Smooth muscle cell (in vitro differentiated cells): Measurements from ENCODE around the gene IGF2BP2. TPM values are rescaled to one million over a fixed set of nuclear protein-coding genes. Genes with fewer than 3 reads are reported as not detected.
"Not testable (repeated sequence)": the region's sequence is repeated elsewhere in the genome, so short reads cannot be mapped to it uniquely, and the experiment has no call there.

Experiments used
- DNase-seq: peaks from one replicate; lab custom pipeline; 2025; ENCODE audit not compliant: unreplicated experiment; lab: John Stamatoyannopoulos, UW
- H2AFZ ChIP-seq: fragments of 200-600 bp; sonication (generic); 2 replicates; pipeline ENCODE4 v1.6.0; 2016; ENCODE audit warnings: antibody characterized with exemption, low read depth, mild to moderate bottlenecking
- H3F3A ChIP-seq: fragments of 200-600 bp; sonication (generic); 2 replicates; pipeline ENCODE4 v1.6.0; 2017; ENCODE audit warnings: antibody characterized with exemption, low read depth
- H3K27ac ChIP-seq: fragments of 200-600 bp; sonication (generic); 2 replicates; pipeline ENCODE4 v1.5.1; 2016; ENCODE audit warnings: low read depth, mild to moderate bottlenecking
- H3K27me3 ChIP-seq: fragments of 200-600 bp; sonication (generic); 2 replicates; pipeline ENCODE4 v1.6.1; 2016; ENCODE audit warnings: low read depth, mild to moderate bottlenecking
- H3K36me3 ChIP-seq: fragments of 200-600 bp; sonication (generic); 2 replicates; pipeline ENCODE4 v1.5.1; 2016; ENCODE audit warnings: low read depth
- H3K4me1 ChIP-seq: fragments of 200-600 bp; sonication (generic); 2 replicates; pipeline ENCODE4 v1.5.1; 2016; ENCODE audit warnings: low read depth
- H3K4me2 ChIP-seq: fragments of 200-600 bp; sonication (generic); 2 replicates; pipeline ENCODE4 v1.6.0; 2016; ENCODE audit warnings: mild to moderate bottlenecking
- H3K4me3 ChIP-seq: fragments of 200-600 bp; sonication (generic); 2 replicates; pipeline ENCODE4 v1.5.1; 2016; ENCODE audit warnings: mild to moderate bottlenecking
- H3K79me2 ChIP-seq: fragments of 200-600 bp; sonication (generic); 2 replicates; pipeline ENCODE4 v1.6.0; 2016; ENCODE audit warnings: low read depth, mild to moderate bottlenecking
- H3K9ac ChIP-seq: fragments of 200-600 bp; sonication (generic); 2 replicates; pipeline ENCODE4 v1.6.0; 2016; ENCODE audit warnings: low read depth
- H3K9me3 ChIP-seq: fragments of 200-600 bp; sonication (generic); replicated peaks from 2 replicates; pipeline ENCODE4 v1.5.1; 2016; ENCODE audit warnings: low read depth
- H4K20me1 ChIP-seq: fragments of 200-600 bp; sonication (generic); 2 replicates; pipeline ENCODE4 v1.6.0; 2016; ENCODE audit warnings: low read depth
- CTCF ChIP-seq: fragments of 200-600 bp; sonication (generic); IDR thresholded peaks from 2 replicates; pipeline ENCODE4 v1.5.1; 2017; ENCODE audit warnings: borderline replicate concordance, mild to moderate bottlenecking, antibody characterized with exemption; ENCODE audit not compliant: insufficient read depth, poor library complexity, severe bottlenecking
- WGBS: methylation state at CpG from one replicate; pipeline ENCODE4 v1.1.7; 2016; ENCODE audit warnings: low lambda C conversion rate; 5-methylcytosine and 5-hydroxymethylcytosine counted together
- polyA plus RNA-seq: library from polyadenylated mRNA; unstranded; fragments of >200 nt; fragmentation: Nextera tagmentation; extraction: Ambion mirVana; gene quantifications from 2 replicates; pipeline ENCODE4 v1.2.1, GENCODE V29; 2016
- total RNA-seq: library from RNA; depleted of rRNA; stranded (reverse); fragments of >200 nt; gene quantifications from 2 replicates; pipeline ENCODE4 v1.2.3, GENCODE V29; 2014

The IGF2BP2 gene
- total and polyA plus RNA-seq, 2 experiments from 2014 or later: 59.2 to 80.6 TPM

- Histone ChIP-seq H3K27me3 (no peaks in the 10 kb centered on the region), H3F3A (peaks cover 10% of the 10 kb centered on the region), H3K27ac (no peak overlapping the region), H3K79me2 (no peaks in the 10 kb centered on the region), H3K9ac (no peak overlapping the region), H3K9me3 (no peaks in the 10 kb centered on the region), H2AFZ (no peak overlapping the region), H3K4me3 (no peak overlapping the region), H4K20me1 (no peaks in the 10 kb centered on the region), H3K36me3 (no peaks in the 10 kb centered on the region), H3K4me1 (no peaks in the 10 kb centered on the region), H3K4me2 (no peak overlapping the region)
- no peak for DNase-seq
- WGBS: 95% methylated on average over 7 of the region's 7 CpGs
- no peak for TF ChIP-seq CTCF
Observed at GRCh38 chr3:185639632-185640206, 185.1 kb downstream of the IGF2BP2 start.

- not testable (repeated sequence) for DNase-seq, H2AFZ ChIP-seq, H3K27ac ChIP-seq, H4K20me1 ChIP-seq, H3K4me2 ChIP-seq, H3K27me3 ChIP-seq, H3K4me1 ChIP-seq, H3F3A ChIP-seq, H3K36me3 ChIP-seq, H3K4me3 ChIP-seq, H3K79me2 ChIP-seq, H3K9me3 ChIP-seq, H3K9ac ChIP-seq
- WGBS: over 99% methylated on average over 11 of the region's 11 CpGs
Observed at GRCh38 chr3:185638651-185639050, 186.2 kb downstream of the IGF2BP2 start.

DNA sequence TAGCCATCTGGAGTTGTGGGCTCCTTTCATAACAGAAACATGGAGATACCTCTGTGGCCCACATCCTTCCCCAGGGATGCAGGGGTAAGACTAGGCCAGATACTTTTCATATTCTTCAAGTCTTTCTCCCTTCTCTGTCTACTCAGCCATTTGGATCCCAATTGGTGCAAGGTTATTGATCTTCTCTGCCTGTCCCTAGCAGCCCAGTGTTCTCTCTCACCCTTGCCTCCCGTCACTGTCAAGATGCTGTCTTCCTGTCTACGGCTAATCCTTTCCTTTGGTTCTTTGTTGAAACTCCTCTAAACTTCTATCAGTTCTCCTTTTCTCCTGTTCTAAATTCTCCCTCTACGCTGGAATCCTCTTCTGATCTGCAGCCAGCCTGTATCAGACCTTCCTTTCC is 187.5 kb downstream of the IGF2BP2 start:
- H3K79me2 ChIP-seq: no peaks in the 10 kb centered on the region
- no peaks in the 10 kb centered on the region for H4K20me1 ChIP-seq
- no peaks in the 10 kb centered on the region for H3K9me3 ChIP-seq
- H3K27me3 ChIP-seq: no peaks in the 10 kb centered on the region
- no peak for DNase-seq
- TF ChIP-seq CTCF: no peak
- no peak overlapping the region for H3K27ac ChIP-seq
- no peak overlapping the region for H3K4me3 ChIP-seq
- H3K4me2 ChIP-seq: no peak overlapping the region
- H3K4me1 ChIP-seq: no peaks in the 10 kb centered on the region
- no peak overlapping the region for H3K9ac ChIP-seq
- no peaks in the 10 kb centered on the region for H3K36me3 ChIP-seq
- no peak overlapping the region for H2AFZ ChIP-seq
- WGBS: 87% methylated on average over 3 of the region's 3 CpGs
- H3F3A ChIP-seq: peaks cover 6% of the 10 kb centered on the region

GRCh38 chr3:185632996-185633395 is 191.8 kb downstream of the IGF2BP2 start:
- Histone ChIP-seq H3K9ac (no peak overlapping the region), H3K36me3 (no peaks in the 10 kb centered on the region), H3K9me3 (no peaks in the 10 kb centered on the region), H3K27me3 (no peaks in the 10 kb centered on the region), H3K4me2 (no peak overlapping the region), H3K4me3 (no peak overlapping the region), H3K4me1 (no peaks in the 10 kb centered on the region), H4K20me1 (no peaks in the 10 kb centered on the region), H3K27ac (no peak overlapping the region), H3K79me2 (no peaks in the 10 kb centered on the region), H2AFZ (no peak overlapping the region), H3F3A (no peaks in the 10 kb centered on the region)
- 89% methylated on average over 4 of the region's 4 CpGs for WGBS
- TF ChIP-seq CTCF: no peak
- DNase-seq: no peak
